SK-N-SH treated with all-trans-retinoic acid at 6 μM for 48 hours (cell line): ENCODE data around the gene REN.

Experiments used
- ATAC-seq: fragments of 200-7000 bp; cut with Tn5 transposase; 3 replicates; pipeline ENCODE4 v1.9.1; 2020; ENCODE audit warnings: mild to moderate bottlenecking, moderate library complexity
- ARNTL ChIP-seq: fragments of 450-650 bp; formaldehyde crosslinking; IDR thresholded peaks from 2 replicates; pipeline ENCODE4 v1.5.0; 2020; ENCODE audit warnings: low read depth, mild to moderate bottlenecking, moderate library complexity, borderline replicate concordance
- CSDC2 ChIP-seq: fragments of 250-450 bp; sonication (Bioruptor Pico); IDR thresholded peaks from 2 replicates; pipeline ENCODE4 v1.5.0; 2020; ENCODE audit warnings: mild to moderate bottlenecking, moderate library complexity
- ESRRG ChIP-seq: fragments of 250-450 bp; sonication (Bioruptor Pico); IDR thresholded peaks from 2 replicates; pipeline ENCODE4 v1.6.1; 2021; ENCODE audit warnings: mild to moderate bottlenecking
- GLIS3 ChIP-seq: fragments of 250-450 bp; sonication (Bioruptor Pico); IDR thresholded peaks from 2 replicates; pipeline ENCODE4 v1.5.0; 2020; ENCODE audit warnings: mild to moderate bottlenecking, moderate library complexity
- ISL1 ChIP-seq: fragments of 250-450 bp; sonication (Bioruptor Pico); IDR thresholded peaks from 2 replicates; pipeline ENCODE4 v2.1.2; 2022; ENCODE audit warnings: mild to moderate bottlenecking, moderate library complexity
- OSR1 ChIP-seq: fragments of 250-450 bp; sonication (Bioruptor Pico); IDR thresholded peaks from 2 replicates; pipeline ENCODE4 v1.8.0; 2022; ENCODE audit warnings: moderate library complexity, mild to moderate bottlenecking, inconsistent platforms
- PPARA ChIP-seq: fragments of 250-450 bp; sonication (Bioruptor Pico); IDR thresholded peaks from 2 replicates; pipeline ENCODE4 v1.5.0; 2020; ENCODE audit warnings: mild to moderate bottlenecking, borderline replicate concordance
- TOX ChIP-seq: fragments of 250-450 bp; sonication (Bioruptor Pico); IDR thresholded peaks from 2 replicates; pipeline ENCODE4 v1.8.0; 2021; ENCODE audit warnings: mild to moderate bottlenecking, moderate library complexity, borderline replicate concordance
- ZC3H10 ChIP-seq: fragments of 250-450 bp; sonication (Bioruptor Pico); IDR thresholded peaks from 2 replicates; pipeline ENCODE4 v1.5.1; 2021; ENCODE audit warnings: mild to moderate bottlenecking, moderate library complexity
- ZFP3 ChIP-seq: fragments of 250-450 bp; sonication (Bioruptor Pico); IDR thresholded peaks from 2 replicates; pipeline ENCODE4 v1.5.0; 2020; ENCODE audit warnings: mild to moderate bottlenecking, moderate library complexity
- ZFP30 ChIP-seq: fragments of 450-650 bp; formaldehyde crosslinking; IDR thresholded peaks from 2 replicates; pipeline ENCODE4 v1.5.0; 2022; ENCODE audit warnings: mild to moderate bottlenecking, moderate library complexity
- ZNF565 ChIP-seq: fragments of 450-650 bp; formaldehyde crosslinking; conservative IDR thresholded peaks from 2 replicates; pipeline ENCODE4 v1.5.0; 2020; ENCODE audit warnings: low read depth, mild to moderate bottlenecking, moderate library complexity
- ZNF70 ChIP-seq: fragments of 450-650 bp; formaldehyde crosslinking; IDR thresholded peaks from 2 replicates; pipeline ENCODE4 v1.5.0; 2020; ENCODE audit warnings: mild to moderate bottlenecking, moderate library complexity
- ZNF8 ChIP-seq: fragments of 450-650 bp; formaldehyde crosslinking; IDR thresholded peaks from 2 replicates; pipeline ENCODE4 v1.5.0; 2020; ENCODE audit warnings: mild to moderate bottlenecking, moderate library complexity
- TF ChIP-seq, protein P1 (sequence below): fragments of 250-450 bp; sonication (Bioruptor Pico); IDR thresholded peaks from 2 replicates; pipeline ENCODE4 v1.5.0; 2020; ENCODE audit warnings: mild to moderate bottlenecking, moderate library complexity
- TF ChIP-seq, protein P2 (sequence below): fragments of 250-450 bp; sonication (Bioruptor Pico); IDR thresholded peaks from 2 replicates; pipeline ENCODE4 v1.5.1; 2021; ENCODE audit warnings: mild to moderate bottlenecking, moderate library complexity
- TF ChIP-seq, protein P3 (sequence below): fragments of 250-450 bp; sonication (Bioruptor Pico); IDR thresholded peaks from 2 replicates; pipeline ENCODE4 v1.5.1; 2020; ENCODE audit warnings: low read depth, mild to moderate bottlenecking, moderate library complexity
- TF ChIP-seq, protein P4 (sequence below): fragments of 250-450 bp; sonication (Bioruptor Pico); IDR thresholded peaks from 2 replicates; pipeline ENCODE4 v1.8.0; 2020; ENCODE audit warnings: mild to moderate bottlenecking, moderate library complexity, borderline replicate concordance

Gene REN

DNA sequence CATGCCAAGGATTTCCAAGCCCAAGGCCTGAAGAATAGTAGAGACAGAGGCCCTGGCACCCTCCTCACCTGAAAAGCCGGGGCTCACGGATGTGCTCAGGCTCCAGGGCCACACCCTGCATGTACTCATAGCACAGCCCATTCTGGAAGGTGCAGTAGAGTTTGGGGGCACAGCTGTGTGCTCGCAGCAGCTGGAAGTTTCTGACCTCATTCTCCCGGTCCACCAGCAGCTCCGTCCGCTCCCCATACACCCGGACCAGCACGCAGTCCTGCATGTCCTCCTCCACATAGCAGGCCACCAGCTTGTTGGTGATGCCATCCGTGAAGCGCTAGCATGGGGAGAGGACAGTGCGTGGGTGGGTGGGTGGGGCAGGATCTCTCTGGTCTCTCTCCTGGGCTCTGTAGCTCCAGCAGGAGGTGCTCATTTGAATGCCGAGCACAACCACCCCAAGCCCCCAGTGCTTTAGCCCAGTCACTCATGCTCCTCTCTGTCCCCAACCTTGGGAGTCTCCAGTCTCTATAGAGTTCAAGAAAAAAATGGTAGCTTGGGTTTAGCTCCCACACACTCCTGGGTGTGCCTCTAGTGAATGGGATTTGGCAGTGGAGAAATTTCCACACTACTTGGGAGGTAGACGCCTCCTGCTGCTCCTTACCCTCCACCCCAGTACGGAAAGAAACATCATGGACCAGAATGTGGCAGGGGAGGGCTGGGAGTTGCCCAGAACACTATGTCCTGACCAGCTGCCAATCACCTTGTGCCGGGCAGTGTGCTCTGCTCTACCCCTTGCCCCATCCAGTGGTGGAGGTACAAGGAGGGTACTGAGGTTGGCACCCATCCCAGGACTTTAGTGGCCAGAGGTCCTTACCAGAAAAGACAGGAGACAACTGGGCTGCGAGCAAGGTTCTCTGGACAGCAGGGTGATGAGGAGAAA, 16.2 kb downstream of the REN start:
- TF ChIP-seq ARNTL (no peak), ESRRG (no peak)
- TF ChIP-seq, protein P1, sequence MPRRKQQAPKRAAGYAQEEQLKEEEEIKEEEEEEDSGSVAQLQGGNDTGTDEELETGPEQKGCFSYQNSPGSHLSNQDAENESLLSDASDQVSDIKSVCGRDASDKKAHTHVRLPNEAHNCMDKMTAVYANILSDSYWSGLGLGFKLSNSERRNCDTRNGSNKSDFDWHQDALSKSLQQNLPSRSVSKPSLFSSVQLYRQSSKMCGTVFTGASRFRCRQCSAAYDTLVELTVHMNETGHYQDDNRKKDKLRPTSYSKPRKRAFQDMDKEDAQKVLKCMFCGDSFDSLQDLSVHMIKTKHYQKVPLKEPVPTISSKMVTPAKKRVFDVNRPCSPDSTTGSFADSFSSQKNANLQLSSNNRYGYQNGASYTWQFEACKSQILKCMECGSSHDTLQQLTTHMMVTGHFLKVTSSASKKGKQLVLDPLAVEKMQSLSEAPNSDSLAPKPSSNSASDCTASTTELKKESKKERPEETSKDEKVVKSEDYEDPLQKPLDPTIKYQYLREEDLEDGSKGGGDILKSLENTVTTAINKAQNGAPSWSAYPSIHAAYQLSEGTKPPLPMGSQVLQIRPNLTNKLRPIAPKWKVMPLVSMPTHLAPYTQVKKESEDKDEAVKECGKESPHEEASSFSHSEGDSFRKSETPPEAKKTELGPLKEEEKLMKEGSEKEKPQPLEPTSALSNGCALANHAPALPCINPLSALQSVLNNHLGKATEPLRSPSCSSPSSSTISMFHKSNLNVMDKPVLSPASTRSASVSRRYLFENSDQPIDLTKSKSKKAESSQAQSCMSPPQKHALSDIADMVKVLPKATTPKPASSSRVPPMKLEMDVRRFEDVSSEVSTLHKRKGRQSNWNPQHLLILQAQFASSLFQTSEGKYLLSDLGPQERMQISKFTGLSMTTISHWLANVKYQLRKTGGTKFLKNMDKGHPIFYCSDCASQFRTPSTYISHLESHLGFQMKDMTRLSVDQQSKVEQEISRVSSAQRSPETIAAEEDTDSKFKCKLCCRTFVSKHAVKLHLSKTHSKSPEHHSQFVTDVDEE (CRISPR knock-in tag), result no peak
- ATAC-seq, result no peak

DNA sequence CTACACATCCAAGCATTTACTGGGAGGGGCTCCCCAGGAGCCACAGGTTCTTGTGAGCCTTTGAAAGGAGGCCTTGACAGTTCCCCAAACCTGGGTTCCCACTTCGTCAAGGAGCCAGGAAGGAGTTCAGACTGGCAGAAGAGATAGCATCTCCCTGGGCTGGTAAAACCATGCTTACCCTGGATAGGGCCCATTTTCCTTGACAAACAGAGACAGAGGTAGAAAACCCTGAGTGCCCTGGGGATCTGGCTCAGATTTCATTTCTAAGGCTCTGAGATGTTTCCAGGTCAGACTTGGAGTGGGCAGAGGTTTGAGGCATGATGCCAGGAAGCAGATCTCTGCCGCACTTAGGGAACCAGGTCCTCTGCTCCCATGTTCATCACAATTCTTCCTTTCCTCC, 17.0 kb downstream of the REN start:
- ATAC-seq, result no peak
- no peak for TF ChIP-seq TOX (CRISPR knock-in tag)
- TF ChIP-seq ZNF565 (CRISPR knock-in tag), result no peak
- TF ChIP-seq ZNF8, result no peak
- no peak for TF ChIP-seq ZFP3 (CRISPR knock-in tag)
- TF ChIP-seq, protein P2, sequence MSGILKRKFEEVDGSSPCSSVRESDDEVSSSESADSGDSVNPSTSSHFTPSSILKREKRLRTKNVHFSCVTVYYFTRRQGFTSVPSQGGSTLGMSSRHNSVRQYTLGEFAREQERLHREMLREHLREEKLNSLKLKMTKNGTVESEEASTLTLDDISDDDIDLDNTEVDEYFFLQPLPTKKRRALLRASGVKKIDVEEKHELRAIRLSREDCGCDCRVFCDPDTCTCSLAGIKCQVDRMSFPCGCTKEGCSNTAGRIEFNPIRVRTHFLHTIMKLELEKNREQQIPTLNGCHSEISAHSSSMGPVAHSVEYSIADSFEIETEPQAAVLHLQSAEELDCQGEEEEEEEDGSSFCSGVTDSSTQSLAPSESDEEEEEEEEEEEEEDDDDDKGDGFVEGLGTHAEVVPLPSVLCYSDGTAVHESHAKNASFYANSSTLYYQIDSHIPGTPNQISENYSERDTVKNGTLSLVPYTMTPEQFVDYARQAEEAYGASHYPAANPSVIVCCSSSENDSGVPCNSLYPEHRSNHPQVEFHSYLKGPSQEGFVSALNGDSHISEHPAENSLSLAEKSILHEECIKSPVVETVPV (CRISPR knock-in tag), result no peak
- TF ChIP-seq GLIS3, result no peak
- no peak for TF ChIP-seq PPARA (CRISPR knock-in tag)
- TF ChIP-seq ZC3H10 (CRISPR knock-in tag), result no peak

DNA sequence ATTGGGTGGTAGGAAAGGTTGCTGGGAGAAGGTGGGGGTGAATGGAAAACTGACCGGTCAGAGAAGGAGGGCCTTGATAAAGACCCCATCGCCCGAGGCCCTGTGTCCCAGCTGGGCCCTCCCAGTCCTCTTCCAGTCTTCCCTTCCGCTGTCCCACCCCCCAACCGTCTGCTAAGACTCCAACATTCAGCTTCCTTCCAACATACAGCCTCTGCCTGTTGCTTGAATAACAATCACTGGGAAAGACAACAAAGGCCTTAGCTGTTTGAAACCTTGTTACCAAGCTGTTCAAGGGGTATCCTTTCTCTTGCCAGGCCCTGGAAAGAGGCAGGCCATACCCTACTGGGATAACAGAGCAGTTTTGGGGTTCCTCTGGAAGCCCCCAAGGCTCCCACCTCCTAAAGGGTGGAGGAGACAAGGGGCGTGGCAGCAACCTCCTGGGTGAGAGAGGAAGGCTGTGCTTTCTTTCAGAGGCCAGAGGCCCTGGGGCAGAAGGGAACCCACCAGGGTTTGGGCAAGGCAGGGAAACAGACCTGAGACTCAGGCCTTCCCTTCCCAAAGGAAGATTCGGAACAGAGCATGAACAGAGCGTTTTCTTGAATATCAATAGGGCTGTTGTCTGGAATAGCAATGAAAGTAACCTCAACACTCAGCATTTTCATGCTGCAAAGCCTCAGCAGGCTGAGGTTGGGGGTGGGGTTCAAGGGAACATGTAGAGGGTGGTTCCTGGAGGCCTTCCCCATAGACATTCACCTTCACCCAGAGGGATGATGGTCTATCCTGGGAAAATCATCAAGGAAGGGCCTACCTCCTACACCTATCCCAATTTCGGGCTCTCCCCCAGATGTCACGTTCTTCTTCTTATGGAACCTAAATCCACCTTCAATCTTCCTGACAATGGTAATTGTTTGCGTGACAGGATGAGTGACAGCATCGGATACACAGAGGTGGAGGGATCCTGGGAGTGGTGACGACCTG, 18.4 kb downstream of the REN start:
- no peak for TF ChIP-seq OSR1 (CRISPR knock-in tag)
- TF ChIP-seq, protein P3, sequence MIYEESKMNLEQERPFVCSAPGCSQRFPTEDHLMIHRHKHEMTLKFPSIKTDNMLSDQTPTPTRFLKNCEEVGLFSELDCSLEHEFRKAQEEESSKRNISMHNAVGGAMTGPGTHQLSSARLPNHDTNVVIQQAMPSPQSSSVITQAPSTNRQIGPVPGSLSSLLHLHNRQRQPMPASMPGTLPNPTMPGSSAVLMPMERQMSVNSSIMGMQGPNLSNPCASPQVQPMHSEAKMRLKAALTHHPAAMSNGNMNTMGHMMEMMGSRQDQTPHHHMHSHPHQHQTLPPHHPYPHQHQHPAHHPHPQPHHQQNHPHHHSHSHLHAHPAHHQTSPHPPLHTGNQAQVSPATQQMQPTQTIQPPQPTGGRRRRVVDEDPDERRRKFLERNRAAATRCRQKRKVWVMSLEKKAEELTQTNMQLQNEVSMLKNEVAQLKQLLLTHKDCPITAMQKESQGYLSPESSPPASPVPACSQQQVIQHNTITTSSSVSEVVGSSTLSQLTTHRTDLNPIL (CRISPR knock-in tag), result no peak
- no peak for TF ChIP-seq ZFP30 (CRISPR knock-in tag)
- no peak for TF ChIP-seq ZNF565 (CRISPR knock-in tag)
- TF ChIP-seq ESRRG, result no peak
- no peak for TF ChIP-seq ISL1 (CRISPR knock-in tag)
- no peak for TF ChIP-seq ZC3H10 (CRISPR knock-in tag)
- no peak for TF ChIP-seq GLIS3
- TF ChIP-seq CSDC2 (CRISPR knock-in tag), result no peak
- TF ChIP-seq ZNF70 (CRISPR knock-in tag), result no peak
- no peak for TF ChIP-seq PPARA (CRISPR knock-in tag)
- TF ChIP-seq, protein P2 (CRISPR knock-in tag), result no peak
- TF ChIP-seq, protein P4, sequence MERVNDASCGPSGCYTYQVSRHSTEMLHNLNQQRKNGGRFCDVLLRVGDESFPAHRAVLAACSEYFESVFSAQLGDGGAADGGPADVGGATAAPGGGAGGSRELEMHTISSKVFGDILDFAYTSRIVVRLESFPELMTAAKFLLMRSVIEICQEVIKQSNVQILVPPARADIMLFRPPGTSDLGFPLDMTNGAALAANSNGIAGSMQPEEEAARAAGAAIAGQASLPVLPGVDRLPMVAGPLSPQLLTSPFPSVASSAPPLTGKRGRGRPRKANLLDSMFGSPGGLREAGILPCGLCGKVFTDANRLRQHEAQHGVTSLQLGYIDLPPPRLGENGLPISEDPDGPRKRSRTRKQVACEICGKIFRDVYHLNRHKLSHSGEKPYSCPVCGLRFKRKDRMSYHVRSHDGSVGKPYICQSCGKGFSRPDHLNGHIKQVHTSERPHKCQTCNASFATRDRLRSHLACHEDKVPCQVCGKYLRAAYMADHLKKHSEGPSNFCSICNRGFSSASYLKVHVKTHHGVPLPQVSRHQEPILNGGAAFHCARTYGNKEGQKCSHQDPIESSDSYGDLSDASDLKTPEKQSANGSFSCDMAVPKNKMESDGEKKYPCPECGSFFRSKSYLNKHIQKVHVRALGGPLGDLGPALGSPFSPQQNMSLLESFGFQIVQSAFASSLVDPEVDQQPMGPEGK (CRISPR knock-in tag), result no peak
- no peak for ATAC-seq
